Gastrocnemius medialis (tissue), 4 donors: Measurements from ENCODE around the gene PARP6. TPM values are rescaled to one million over a fixed set of nuclear protein-coding genes. Genes with fewer than 3 reads are reported as not detected.

Experiments used
- ATAC-seq, 2 donors: fragments of 150-250 bp; one replicate each; pipeline ENCODE4 v1.9.1; 2016
- DNase-seq, 2 donors: peaks; one replicate each; pipeline ENCODE4 v3.0.0-alpha.2; 2019
- H3K27ac ChIP-seq, 4 donors: fragments of 200-600 bp; sonication (generic); 1 replicate in 1 of 4; 2 replicates in 3 of 4; pipeline ENCODE4 v1.5.1; 2016 to 2018; ENCODE audit warnings: mild to moderate bottlenecking in 2 of 4, moderate library complexity in 1 of 4
- H3K27me3 ChIP-seq, 3 donors: fragments of 200-600 bp; sonication (generic) in 2 of 3; 1 replicate in 1 of 3; 2 replicates in 2 of 3; pipeline versions ENCODE4 v1.5.1 to v1.6.0; 2016 to 2019; ENCODE audit warnings: mild to moderate bottlenecking in 1 of 3, moderate library complexity in 1 of 3
- H3K36me3 ChIP-seq, 2 donors: fragments of 200-600 bp; sonication (generic) in 1 of 2; one replicate each; pipeline ENCODE4 v1.5.1; 2017 to 2018
- H3K4me1 ChIP-seq, 2 donors: fragments of 200-600 bp; sonication (generic) in 1 of 2; one replicate each; pipeline ENCODE4 v1.5.1; 2016 to 2017; ENCODE audit warnings: mild to moderate bottlenecking in 2 of 2
- H3K4me3 ChIP-seq, 4 donors: fragments of 200-600 bp; sonication (generic) in 3 of 4; 1 replicate in 1 of 4; 2 replicates in 3 of 4; pipeline ENCODE4 v1.5.1; 2016 to 2019; ENCODE audit warnings: mild to moderate bottlenecking in 2 of 4
- H3K9me3 ChIP-seq, 3 donors: fragments of 200-600 bp; sonication (generic) in 2 of 3; 1 replicate in 1 of 3; 2 replicates in 2 of 3; pipeline ENCODE4 v1.5.1; 2016 to 2019
- POLR2A ChIP-seq, 2 donors: fragments of 450-650 bp; IDR thresholded peaks; one replicate each; pipeline ENCODE4 v1.6.1; 2017; ENCODE audit warnings: antibody characterized with exemption in 2 of 2, mild to moderate bottlenecking in 2 of 2, moderate library complexity in 2 of 2
- in situ Hi-C, 4 donors: fragments of 200-750 bp; cut with MboI; loops; one replicate each; pipeline versions ENCODE4 v1.15.0 to v1.8.0; 2017; ENCODE audit warnings: low sequenced_read_pairs in 4 of 4
- intact Hi-C: fragments of 100-400 bp; cut with DNase I; formaldehyde crosslinking; loops from one replicate; pipeline ENCODE4 v1.15.1; 2023; ENCODE audit warnings: low total_unique reads
- total RNA-seq, 4 donors: library from RNA; depleted of rRNA; stranded (reverse); fragments of >200 nt; gene quantifications; one replicate each; pipeline versions ENCODE4 v1.1.0 to v1.2.3, GENCODE V29; 2016
- TF ChIP-seq, protein P1 (sequence below), 5 experiments: fragments of 450-650 bp in 3 of 5; fragments of 200-600 bp in 2 of 5; sonication (generic) in 2 of 5; IDR thresholded peaks in 4 of 5; conservative IDR thresholded peaks in 1 of 5; 1 replicate in 4 of 5; 2 replicates in 1 of 5; pipeline ENCODE4 v1.5.1; 2016 to 2019; ENCODE audit warnings: antibody characterized with exemption in 5 of 5, mild to moderate bottlenecking in 3 of 5, moderate library complexity in 3 of 5

Gene PARP6, protein sequence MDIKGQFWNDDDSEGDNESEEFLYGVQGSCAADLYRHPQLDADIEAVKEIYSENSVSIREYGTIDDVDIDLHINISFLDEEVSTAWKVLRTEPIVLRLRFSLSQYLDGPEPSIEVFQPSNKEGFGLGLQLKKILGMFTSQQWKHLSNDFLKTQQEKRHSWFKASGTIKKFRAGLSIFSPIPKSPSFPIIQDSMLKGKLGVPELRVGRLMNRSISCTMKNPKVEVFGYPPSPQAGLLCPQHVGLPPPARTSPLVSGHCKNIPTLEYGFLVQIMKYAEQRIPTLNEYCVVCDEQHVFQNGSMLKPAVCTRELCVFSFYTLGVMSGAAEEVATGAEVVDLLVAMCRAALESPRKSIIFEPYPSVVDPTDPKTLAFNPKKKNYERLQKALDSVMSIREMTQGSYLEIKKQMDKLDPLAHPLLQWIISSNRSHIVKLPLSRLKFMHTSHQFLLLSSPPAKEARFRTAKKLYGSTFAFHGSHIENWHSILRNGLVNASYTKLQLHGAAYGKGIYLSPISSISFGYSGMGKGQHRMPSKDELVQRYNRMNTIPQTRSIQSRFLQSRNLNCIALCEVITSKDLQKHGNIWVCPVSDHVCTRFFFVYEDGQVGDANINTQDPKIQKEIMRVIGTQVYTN
- total RNA-seq, result 10 to 100 TPM; 51.7 to 84.7 (median 66.9) TPM

DNA sequence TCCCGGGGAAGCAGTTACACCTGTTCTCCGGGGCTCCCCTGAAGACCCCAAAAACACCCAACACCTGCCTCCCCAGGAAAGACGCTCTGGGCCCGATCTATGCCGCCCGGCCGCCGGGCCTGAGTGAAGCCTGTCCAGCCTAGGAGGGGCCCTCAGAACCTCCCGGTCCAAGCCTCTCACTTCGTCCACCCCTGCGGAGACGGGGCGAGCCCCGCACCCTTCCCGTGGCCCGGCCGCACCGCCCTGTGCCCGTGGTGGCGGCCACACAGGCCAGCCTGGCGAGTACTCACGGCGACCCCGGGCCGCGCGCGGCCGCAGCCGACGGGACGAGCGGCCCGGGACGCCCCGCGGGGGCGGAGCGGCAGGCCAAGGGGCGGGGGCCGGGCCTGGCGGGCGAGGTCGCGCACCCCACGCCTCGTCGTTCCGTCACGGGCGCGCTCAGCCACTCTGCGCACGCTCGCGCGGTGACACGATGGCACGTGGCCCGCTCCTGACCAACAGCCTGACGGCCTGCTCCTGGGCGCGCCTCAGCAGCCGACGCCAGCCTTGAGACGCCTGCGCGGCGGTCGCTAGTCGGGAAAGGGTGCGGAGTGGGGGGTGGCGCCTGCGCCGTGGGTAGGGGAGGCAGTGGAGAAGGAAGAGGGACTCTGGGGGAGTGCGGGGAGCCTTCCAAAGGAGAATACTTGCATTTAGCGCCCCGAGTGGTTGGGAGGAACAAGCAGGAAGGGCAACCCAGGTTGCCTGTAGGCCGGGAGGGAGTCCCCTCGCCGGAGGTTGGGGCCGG, at the start of gene PARP6:
TSS of gene PARP6 (minus strand) at position 342 of the 784 bp plus-strand sequence. CDS start 5,077 bp downstream, outside the sequence.
- intact Hi-C loops (loop anchor here (1.0 to 2.0 kb wide), 5 partner anchors 41 to 201 kb away; partner anchors contain the start of genes HEXA, MYO9A, PKM and SENP8), in situ Hi-C loops (loop anchor here (5.0 to 10.0 kb wide), 4 partner anchors 35 to 78 kb away; partner anchors contain the start of gene GRAMD2A (in 1 of the 4))
- H3K36me3 ChIP-seq, result peaks cover 0 to 20% of the 10 kb centered on the region in 2 donors
- H3K4me3 ChIP-seq, result peak within 1 kb of the TSS; percentile 63 to 98 (median 70)
- H3K4me1 ChIP-seq, result peaks cover 26 to 29% of the 10 kb centered on the region in 2 donors
- peak; percentile 82 to 89 for TF ChIP-seq POLR2A (IDR thresholded peaks at IDR 0.05)
- TF ChIP-seq, protein P1, sequence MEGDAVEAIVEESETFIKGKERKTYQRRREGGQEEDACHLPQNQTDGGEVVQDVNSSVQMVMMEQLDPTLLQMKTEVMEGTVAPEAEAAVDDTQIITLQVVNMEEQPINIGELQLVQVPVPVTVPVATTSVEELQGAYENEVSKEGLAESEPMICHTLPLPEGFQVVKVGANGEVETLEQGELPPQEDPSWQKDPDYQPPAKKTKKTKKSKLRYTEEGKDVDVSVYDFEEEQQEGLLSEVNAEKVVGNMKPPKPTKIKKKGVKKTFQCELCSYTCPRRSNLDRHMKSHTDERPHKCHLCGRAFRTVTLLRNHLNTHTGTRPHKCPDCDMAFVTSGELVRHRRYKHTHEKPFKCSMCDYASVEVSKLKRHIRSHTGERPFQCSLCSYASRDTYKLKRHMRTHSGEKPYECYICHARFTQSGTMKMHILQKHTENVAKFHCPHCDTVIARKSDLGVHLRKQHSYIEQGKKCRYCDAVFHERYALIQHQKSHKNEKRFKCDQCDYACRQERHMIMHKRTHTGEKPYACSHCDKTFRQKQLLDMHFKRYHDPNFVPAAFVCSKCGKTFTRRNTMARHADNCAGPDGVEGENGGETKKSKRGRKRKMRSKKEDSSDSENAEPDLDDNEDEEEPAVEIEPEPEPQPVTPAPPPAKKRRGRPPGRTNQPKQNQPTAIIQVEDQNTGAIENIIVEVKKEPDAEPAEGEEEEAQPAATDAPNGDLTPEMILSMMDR (IDR thresholded peaks at IDR 0.05 in 4 of 5, conservative IDR thresholded peaks at IDR 0.05 in 1 of 5), result peak; percentile 66 to 78 (median 70)
- DNase-seq (peak; percentile 97 to 99), ATAC-seq (peak; percentile 91 to 95)
- no peaks in the 10 kb centered on the region for H3K27me3 ChIP-seq
- H3K9me3 ChIP-seq, result no peaks in the 10 kb centered on the region
- peak within 1 kb of the TSS; percentile 89 to 97 (median 94) for H3K27ac ChIP-seq

DNA sequence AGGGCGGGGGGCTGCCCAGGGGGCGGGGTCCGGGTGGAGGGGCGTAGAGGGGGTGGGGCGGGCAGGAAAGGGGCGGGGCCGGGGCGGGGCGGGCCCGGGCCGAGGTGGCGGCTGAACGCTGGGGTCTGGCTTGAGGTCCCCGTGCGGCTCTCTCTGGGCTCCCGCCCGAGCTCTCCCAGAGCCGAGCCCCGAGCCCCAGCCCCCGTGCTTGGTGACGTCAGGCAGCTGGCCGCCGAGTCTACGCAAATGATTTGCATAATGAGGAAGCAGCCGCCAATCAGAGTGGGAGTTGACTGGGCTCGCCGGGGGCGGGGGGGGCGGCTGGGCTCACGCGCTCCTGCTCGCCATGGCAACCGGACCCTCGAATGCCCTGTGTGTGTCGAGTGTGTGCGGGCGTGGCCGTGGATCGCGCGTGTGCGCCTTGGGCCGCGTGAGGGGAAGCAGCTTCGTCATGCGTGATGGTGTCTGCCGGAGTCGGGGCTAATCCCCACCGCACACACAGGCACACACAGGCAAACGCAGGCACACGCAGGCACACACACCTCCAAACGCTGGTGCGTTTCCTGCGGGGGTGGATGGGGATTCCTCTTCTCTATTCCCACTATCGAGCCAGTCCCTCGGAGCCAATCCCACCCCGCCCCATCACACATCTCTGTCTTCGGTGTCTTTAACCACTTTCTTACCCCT, 47.8 kb upstream of the PARP6 start, which contains the start of gene CELF6:
TSS of gene CELF6 (minus strand) at position 173 of the 687 bp plus-strand sequence. CDS start 283 bp downstream, outside the sequence.
- Histone ChIP-seq H3K36me3 (no peaks in the 10 kb centered on the region), H3K27ac (no peak within 1 kb of the TSS), H3K9me3 (no peaks in the 10 kb centered on the region), H3K4me1 (peaks cover 6 to 9% of the 10 kb centered on the region in 2 donors), H3K4me3 (peak within 1 kb of the TSS; percentile 47 to 57 (median 52)), H3K27me3 (no peaks in the 10 kb centered on the region)
- ATAC-seq (peak; percentile 47 to 57), DNase-seq (peak; percentile 31 to 49)
- in situ Hi-C loops, result no loop called here
- intact Hi-C loops, result no loop called here
- TF ChIP-seq POLR2A (IDR thresholded peaks at IDR 0.05), result no peak
- TF ChIP-seq, protein P1 (IDR thresholded peaks at IDR 0.05 in 4 of 5, conservative IDR thresholded peaks at IDR 0.05 in 1 of 5), result no peak

- no peak for TF ChIP-seq POLR2A (IDR thresholded peaks at IDR 0.05)
- TF ChIP-seq, protein P1 (IDR thresholded peaks at IDR 0.05 in 4 of 5, conservative IDR thresholded peaks at IDR 0.05 in 1 of 5), result no peak
- DNase-seq (peak; percentile 20 to 30), ATAC-seq (peak; percentile 58 to 77)
- in situ Hi-C loops, result no loop called here
- Histone ChIP-seq H3K4me1 (peaks cover 6 to 9% of the 10 kb centered on the region in 2 donors), H3K36me3 (no peaks in the 10 kb centered on the region), H3K27me3 (no peaks in the 10 kb centered on the region), H3K27ac (no peak overlapping the region), H3K4me3 (peak overlapping the region; percentile 47 to 57 (median 52)), H3K9me3 (no peaks in the 10 kb centered on the region)
- intact Hi-C loops, result no loop called here
Measured at GRCh38 chr15:72319360-72319984, 47.1 kb upstream of the PARP6 start.
